GM18505 (cell line): ENCODE data around the gene TREM1.

ENCODE experiments used
- ATAC-seq: cut with Tn5 transposase; IDR thresholded peaks from one replicate; pipeline ENCODE4 v1.9.1; 2021; ENCODE audit not compliant: unreplicated experiment
- POLR2A ChIP-seq: IDR thresholded peaks from 4 replicates; pipeline ENCODE4 v1.6.1; 2011; ENCODE audit warnings: borderline replicate concordance; ENCODE audit not compliant: insufficient read depth, insufficient read length; ENCODE audit errors: extremely low read depth

The TREM1 gene

GRCh38 chr6:41286544-41287346 is at the start of gene TREM1:
TSS of gene TREM1 (minus strand) at chr6:41286682. CDS start at chr6:41286655, 27 bp downstream.
- no peak for ATAC-seq
- TF ChIP-seq POLR2A = no peak

GRCh38 chr6:41335943-41336342 is 49.5 kb upstream of the TREM1 start:
- no peak for ATAC-seq
- TF ChIP-seq POLR2A = no peak

- no peak for TF ChIP-seq POLR2A
- no peak for ATAC-seq
Measured at GRCh38 chr6:41335296-41335695, 48.8 kb upstream of the TREM1 start, which contains the start of gene NCR2. TSS of gene NCR2 (plus strand) at chr6:41335608. CDS start at chr6:41335877, 269 bp downstream.

- no peak for ATAC-seq
- no peak for TF ChIP-seq POLR2A
Measured at GRCh38 chr6:41334482-41335040, 48.1 kb upstream of the TREM1 start.

- no peak for ATAC-seq
- TF ChIP-seq POLR2A = no peak
Measured at GRCh38 chr6:41332842-41333736, 46.6 kb upstream of the TREM1 start.

GRCh38 chr6:41332241-41332640 is 45.8 kb upstream of the TREM1 start:
- TF ChIP-seq POLR2A = no peak
- no peak for ATAC-seq

GRCh38 chr6:41331401-41332150 is 45.1 kb upstream of the TREM1 start:
- no peak for TF ChIP-seq POLR2A
- no peak for ATAC-seq

GRCh38 chr6:41327177-41327576 is 40.7 kb upstream of the TREM1 start:
- no peak for ATAC-seq
- no peak for TF ChIP-seq POLR2A

- no peak for TF ChIP-seq POLR2A
- no peak for ATAC-seq
Measured at GRCh38 chr6:41326092-41326491, 39.6 kb upstream of the TREM1 start.

- no peak for TF ChIP-seq POLR2A
- ATAC-seq = no peak
Measured at GRCh38 chr6:41325446-41326066, 39.1 kb upstream of the TREM1 start.

GRCh38 chr6:41321183-41321582 is 34.7 kb upstream of the TREM1 start:
- no peak for ATAC-seq
- TF ChIP-seq POLR2A = no peak
